WTC11 (cell line): Measurements from ENCODE around the gene NEK10. TPM values are rescaled to one million over a fixed set of nuclear protein-coding genes. Genes with fewer than 3 reads are reported as not detected.

ENCODE experiments used
- HMGA2 ChIP-seq: fragments of 250-450 bp; sonication (Bioruptor Pico); IDR thresholded peaks from 2 replicates; pipeline ENCODE4 v1.4.0; 2021; ENCODE audit warnings: mild to moderate bottlenecking, moderate library complexity
- NFATC4 ChIP-seq: fragments of 250-450 bp; sonication (Bioruptor Pico); IDR thresholded peaks from 2 replicates; pipeline ENCODE4 v1.9.0; 2021; ENCODE audit warnings: mild to moderate bottlenecking
- RELA ChIP-seq: sonication (generic); formaldehyde crosslinking; IDR thresholded peaks from 2 replicates; pipeline ENCODE4 v1.8.1; 2022; ENCODE audit warnings: missing genetic modification reagents, mild to moderate bottlenecking, borderline replicate concordance
- ZNF416 ChIP-seq: fragments of 250-450 bp; sonication (Bioruptor Pico); IDR thresholded peaks from 2 replicates; pipeline ENCODE4 v1.9.0; 2021; ENCODE audit warnings: mild to moderate bottlenecking, inconsistent platforms
- total RNA-seq: library from RNA; stranded (reverse); gene quantifications from 3 replicates; pipeline ENCODE4 v1.2.3, GENCODE V29; 2021
- TF ChIP-seq, protein P1 (sequence below): fragments of 250-450 bp; sonication (Bioruptor Pico); IDR thresholded peaks from 2 replicates; pipeline ENCODE4 v1.9.0; 2021; ENCODE audit warnings: mild to moderate bottlenecking, borderline replicate concordance
- TF ChIP-seq, protein P2 (sequence below): fragments of 250-450 bp; sonication (Bioruptor Pico); IDR thresholded peaks from 2 replicates; pipeline ENCODE4 v2.1.2; 2022; ENCODE audit warnings: mild to moderate bottlenecking, moderate library complexity
- TF ChIP-seq, protein P3 (sequence below): sonication (generic); formaldehyde crosslinking; IDR thresholded peaks from 2 replicates; pipeline ENCODE4 v1.8.1; 2023; ENCODE audit warnings: mild to moderate bottlenecking, moderate library complexity, missing genetic modification reagents
- TF ChIP-seq, protein P4 (sequence below): fragments of 250-450 bp; sonication (Bioruptor Pico); IDR thresholded peaks from 2 replicates; pipeline ENCODE4 v1.8.0; 2021; ENCODE audit warnings: mild to moderate bottlenecking
- TF ChIP-seq, protein P5 (sequence below): sonication (generic); formaldehyde crosslinking; conservative IDR thresholded peaks from 2 replicates; pipeline ENCODE4 v1.8.1; 2023; ENCODE audit warnings: mild to moderate bottlenecking, low read depth, missing genetic modification reagents, moderate library complexity
- TF ChIP-seq, protein P6 (sequence below): sonication (generic); formaldehyde crosslinking; IDR thresholded peaks from 2 replicates; pipeline ENCODE4 v1.8.1; 2022; ENCODE audit warnings: low read depth, mild to moderate bottlenecking, moderate library complexity, missing genetic modification reagents, borderline replicate concordance
- TF ChIP-seq, protein P7 (sequence below): sonication (generic); formaldehyde crosslinking; IDR thresholded peaks from 2 replicates; pipeline ENCODE4 v1.8.0; 2022; ENCODE audit warnings: mild to moderate bottlenecking, missing genetic modification reagents

The NEK10 gene
- total RNA-seq, 1 experiment from 2014 or later, result 0.37 TPM

DNA sequence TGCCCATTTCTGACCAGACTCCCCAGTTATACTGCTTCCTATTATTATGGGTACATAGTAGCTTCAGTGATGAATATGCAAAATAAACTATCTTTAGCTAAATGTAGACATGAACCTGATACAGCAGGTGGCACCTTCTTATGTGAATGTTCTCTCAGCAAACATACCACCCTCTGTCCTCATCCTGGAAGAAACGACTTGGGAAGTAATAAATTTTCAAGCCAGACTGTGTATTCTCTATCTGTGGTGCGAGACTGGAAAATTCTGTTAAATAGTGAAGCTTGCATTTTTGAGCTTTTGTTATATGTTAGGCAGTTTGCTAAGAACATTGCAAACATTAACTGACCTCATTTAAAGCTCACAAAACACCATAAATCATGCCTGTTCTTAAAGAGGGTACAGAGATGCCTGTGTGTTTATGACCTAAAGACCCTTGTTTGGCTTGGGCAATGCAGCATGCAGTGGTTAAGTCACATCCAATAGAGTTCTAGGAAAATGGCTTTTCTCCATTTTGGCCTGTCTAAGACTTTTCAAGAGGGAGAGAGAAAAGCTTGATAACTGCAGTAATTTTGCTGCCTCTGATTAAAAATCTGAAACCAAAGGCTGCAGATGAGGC is 287.1 kb downstream of the NEK10 start (continued):
- TF ChIP-seq, protein P1, sequence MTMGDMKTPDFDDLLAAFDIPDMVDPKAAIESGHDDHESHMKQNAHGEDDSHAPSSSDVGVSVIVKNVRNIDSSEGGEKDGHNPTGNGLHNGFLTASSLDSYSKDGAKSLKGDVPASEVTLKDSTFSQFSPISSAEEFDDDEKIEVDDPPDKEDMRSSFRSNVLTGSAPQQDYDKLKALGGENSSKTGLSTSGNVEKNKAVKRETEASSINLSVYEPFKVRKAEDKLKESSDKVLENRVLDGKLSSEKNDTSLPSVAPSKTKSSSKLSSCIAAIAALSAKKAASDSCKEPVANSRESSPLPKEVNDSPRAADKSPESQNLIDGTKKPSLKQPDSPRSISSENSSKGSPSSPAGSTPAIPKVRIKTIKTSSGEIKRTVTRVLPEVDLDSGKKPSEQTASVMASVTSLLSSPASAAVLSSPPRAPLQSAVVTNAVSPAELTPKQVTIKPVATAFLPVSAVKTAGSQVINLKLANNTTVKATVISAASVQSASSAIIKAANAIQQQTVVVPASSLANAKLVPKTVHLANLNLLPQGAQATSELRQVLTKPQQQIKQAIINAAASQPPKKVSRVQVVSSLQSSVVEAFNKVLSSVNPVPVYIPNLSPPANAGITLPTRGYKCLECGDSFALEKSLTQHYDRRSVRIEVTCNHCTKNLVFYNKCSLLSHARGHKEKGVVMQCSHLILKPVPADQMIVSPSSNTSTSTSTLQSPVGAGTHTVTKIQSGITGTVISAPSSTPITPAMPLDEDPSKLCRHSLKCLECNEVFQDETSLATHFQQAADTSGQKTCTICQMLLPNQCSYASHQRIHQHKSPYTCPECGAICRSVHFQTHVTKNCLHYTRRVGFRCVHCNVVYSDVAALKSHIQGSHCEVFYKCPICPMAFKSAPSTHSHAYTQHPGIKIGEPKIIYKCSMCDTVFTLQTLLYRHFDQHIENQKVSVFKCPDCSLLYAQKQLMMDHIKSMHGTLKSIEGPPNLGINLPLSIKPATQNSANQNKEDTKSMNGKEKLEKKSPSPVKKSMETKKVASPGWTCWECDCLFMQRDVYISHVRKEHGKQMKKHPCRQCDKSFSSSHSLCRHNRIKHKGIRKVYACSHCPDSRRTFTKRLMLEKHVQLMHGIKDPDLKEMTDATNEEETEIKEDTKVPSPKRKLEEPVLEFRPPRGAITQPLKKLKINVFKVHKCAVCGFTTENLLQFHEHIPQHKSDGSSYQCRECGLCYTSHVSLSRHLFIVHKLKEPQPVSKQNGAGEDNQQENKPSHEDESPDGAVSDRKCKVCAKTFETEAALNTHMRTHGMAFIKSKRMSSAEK (CRISPR knock-in tag), result no peak
- TF ChIP-seq, protein P2, sequence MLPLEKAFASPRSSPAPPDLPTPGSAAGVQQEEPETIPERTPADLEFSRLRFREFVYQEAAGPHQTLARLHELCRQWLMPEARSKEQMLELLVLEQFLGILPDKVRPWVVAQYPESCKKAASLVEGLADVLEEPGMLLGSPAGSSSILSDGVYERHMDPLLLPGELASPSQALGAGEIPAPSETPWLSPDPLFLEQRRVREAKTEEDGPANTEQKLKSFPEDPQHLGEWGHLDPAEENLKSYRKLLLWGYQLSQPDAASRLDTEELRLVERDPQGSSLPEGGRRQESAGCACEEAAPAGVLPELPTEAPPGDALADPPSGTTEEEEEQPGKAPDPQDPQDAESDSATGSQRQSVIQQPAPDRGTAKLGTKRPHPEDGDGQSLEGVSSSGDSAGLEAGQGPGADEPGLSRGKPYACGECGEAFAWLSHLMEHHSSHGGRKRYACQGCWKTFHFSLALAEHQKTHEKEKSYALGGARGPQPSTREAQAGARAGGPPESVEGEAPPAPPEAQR (CRISPR knock-in tag), result no peak
- TF ChIP-seq, protein P3, sequence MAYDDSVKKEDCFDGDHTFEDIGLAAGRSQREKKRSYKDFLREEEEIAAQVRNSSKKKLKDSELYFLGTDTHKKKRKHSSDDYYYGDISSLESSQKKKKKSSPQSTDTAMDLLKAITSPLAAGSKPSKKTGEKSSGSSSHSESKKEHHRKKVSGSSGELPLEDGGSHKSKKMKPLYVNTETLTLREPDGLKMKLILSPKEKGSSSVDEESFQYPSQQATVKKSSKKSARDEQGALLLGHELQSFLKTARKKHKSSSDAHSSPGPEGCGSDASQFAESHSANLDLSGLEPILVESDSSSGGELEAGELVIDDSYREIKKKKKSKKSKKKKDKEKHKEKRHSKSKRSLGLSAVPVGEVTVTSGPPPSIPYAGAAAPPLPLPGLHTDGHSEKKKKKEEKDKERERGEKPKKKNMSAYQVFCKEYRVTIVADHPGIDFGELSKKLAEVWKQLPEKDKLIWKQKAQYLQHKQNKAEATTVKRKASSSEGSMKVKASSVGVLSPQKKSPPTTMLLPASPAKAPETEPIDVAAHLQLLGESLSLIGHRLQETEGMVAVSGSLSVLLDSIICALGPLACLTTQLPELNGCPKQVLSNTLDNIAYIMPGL (CRISPR knock-in tag), result no peak
- TF ChIP-seq HMGA2 (CRISPR knock-in tag) (no peak), RELA (CRISPR knock-in tag) (no peak), ZNF416 (CRISPR knock-in tag) (no peak), NFATC4 (CRISPR knock-in tag) (no peak)
- TF ChIP-seq, protein P4, sequence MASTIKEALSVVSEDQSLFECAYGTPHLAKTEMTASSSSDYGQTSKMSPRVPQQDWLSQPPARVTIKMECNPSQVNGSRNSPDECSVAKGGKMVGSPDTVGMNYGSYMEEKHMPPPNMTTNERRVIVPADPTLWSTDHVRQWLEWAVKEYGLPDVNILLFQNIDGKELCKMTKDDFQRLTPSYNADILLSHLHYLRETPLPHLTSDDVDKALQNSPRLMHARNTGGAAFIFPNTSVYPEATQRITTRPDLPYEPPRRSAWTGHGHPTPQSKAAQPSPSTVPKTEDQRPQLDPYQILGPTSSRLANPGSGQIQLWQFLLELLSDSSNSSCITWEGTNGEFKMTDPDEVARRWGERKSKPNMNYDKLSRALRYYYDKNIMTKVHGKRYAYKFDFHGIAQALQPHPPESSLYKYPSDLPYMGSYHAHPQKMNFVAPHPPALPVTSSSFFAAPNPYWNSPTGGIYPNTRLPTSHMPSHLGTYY, result no peak
- TF ChIP-seq, protein P5, sequence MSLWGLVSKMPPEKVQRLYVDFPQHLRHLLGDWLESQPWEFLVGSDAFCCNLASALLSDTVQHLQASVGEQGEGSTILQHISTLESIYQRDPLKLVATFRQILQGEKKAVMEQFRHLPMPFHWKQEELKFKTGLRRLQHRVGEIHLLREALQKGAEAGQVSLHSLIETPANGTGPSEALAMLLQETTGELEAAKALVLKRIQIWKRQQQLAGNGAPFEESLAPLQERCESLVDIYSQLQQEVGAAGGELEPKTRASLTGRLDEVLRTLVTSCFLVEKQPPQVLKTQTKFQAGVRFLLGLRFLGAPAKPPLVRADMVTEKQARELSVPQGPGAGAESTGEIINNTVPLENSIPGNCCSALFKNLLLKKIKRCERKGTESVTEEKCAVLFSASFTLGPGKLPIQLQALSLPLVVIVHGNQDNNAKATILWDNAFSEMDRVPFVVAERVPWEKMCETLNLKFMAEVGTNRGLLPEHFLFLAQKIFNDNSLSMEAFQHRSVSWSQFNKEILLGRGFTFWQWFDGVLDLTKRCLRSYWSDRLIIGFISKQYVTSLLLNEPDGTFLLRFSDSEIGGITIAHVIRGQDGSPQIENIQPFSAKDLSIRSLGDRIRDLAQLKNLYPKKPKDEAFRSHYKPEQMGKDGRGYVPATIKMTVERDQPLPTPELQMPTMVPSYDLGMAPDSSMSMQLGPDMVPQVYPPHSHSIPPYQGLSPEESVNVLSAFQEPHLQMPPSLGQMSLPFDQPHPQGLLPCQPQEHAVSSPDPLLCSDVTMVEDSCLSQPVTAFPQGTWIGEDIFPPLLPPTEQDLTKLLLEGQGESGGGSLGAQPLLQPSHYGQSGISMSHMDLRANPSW (CRISPR knock-in tag), result no peak
- TF ChIP-seq, protein P6, sequence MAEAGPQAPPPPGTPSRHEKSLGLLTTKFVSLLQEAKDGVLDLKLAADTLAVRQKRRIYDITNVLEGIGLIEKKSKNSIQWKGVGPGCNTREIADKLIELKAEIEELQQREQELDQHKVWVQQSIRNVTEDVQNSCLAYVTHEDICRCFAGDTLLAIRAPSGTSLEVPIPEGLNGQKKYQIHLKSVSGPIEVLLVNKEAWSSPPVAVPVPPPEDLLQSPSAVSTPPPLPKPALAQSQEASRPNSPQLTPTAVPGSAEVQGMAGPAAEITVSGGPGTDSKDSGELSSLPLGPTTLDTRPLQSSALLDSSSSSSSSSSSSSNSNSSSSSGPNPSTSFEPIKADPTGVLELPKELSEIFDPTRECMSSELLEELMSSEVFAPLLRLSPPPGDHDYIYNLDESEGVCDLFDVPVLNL, result no peak
- TF ChIP-seq, protein P7, sequence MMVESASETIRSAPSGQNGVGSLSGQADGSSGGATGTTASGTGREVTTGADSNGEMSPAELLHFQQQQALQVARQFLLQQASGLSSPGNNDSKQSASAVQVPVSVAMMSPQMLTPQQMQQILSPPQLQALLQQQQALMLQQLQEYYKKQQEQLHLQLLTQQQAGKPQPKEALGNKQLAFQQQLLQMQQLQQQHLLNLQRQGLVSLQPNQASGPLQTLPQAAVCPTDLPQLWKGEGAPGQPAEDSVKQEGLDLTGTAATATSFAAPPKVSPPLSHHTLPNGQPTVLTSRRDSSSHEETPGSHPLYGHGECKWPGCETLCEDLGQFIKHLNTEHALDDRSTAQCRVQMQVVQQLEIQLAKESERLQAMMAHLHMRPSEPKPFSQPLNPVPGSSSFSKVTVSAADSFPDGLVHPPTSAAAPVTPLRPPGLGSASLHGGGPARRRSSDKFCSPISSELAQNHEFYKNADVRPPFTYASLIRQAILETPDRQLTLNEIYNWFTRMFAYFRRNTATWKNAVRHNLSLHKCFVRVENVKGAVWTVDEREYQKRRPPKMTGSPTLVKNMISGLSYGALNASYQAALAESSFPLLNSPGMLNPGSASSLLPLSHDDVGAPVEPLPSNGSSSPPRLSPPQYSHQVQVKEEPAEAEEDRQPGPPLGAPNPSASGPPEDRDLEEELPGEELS (CRISPR knock-in tag), result no peak
